NCI-H1436 (cell line): ENCODE measurements around the gene GNG8.

Source experiments
- DNase-seq: peaks from one replicate; lab custom pipeline; 2025; lab: John Stamatoyannopoulos, UW

Gene GNG8

GRCh38 chr19:46635920-46636761 is at the start of gene GNG8:
Gene GNG8 (minus strand): TSS chr19:46636202. CDS start chr19:46634682, 1,520 bp downstream.
- DNase-seq = no peak

- DNase-seq = no peak
These were observed 49.2 kb upstream of the GNG8 start for GRCh38 chr19:46685189-46685588.

- DNase-seq = no peak
These were observed 42.2 kb upstream of the GNG8 start for GRCh38 chr19:46678110-46678732.

GRCh38 chr19:46674416-46675178 is 38.6 kb upstream of the GNG8 start:
- DNase-seq = no peak

- DNase-seq = no peak
These were observed 34.8 kb upstream of the GNG8 start for GRCh38 chr19:46670813-46671212.

DNA sequence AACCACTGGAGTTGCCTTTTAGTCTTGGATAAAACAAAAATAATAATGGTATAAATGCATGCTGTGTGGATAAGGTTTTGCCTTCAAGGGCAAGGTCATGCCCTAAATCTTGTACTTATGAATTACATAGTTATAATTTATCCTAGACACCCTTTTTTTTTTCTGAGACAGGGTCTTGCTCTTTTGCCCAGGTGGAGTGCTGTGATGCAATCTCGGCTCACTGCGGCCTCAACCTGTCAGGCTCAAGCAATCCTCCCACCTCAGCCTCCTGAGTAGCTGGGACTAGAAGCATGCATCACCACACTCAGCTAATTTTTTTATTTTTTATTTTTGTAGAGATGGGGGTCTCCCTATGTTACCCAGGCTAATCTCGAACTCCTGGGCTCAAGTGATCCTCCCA is 32.7 kb upstream of the GNG8 start:
- DNase-seq = no peak

DNA sequence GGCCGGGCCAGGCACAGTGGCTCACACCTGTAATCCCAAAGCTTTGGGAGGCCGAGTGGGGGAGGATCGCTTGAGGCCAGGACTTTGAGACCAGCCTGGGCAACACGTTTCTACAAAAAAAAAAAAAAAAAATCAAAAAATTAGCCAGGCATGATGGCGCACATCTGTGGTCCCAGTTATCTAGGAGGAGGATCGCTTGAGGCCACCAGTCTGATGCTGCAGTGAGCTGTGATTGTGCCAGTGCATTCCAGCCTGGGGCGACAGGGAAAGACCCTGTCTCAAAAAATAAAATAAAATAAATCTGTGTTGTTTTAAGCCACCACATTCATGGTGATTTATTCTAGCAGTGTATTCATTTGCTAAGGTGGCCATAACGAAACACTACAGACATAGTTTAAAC is 29.1 kb upstream of the GNG8 start:
- DNase-seq = no peak

- DNase-seq = peak; percentile 85
These were observed 26.0 kb upstream of the GNG8 start for GRCh38 chr19:46661735-46662592.

DNA sequence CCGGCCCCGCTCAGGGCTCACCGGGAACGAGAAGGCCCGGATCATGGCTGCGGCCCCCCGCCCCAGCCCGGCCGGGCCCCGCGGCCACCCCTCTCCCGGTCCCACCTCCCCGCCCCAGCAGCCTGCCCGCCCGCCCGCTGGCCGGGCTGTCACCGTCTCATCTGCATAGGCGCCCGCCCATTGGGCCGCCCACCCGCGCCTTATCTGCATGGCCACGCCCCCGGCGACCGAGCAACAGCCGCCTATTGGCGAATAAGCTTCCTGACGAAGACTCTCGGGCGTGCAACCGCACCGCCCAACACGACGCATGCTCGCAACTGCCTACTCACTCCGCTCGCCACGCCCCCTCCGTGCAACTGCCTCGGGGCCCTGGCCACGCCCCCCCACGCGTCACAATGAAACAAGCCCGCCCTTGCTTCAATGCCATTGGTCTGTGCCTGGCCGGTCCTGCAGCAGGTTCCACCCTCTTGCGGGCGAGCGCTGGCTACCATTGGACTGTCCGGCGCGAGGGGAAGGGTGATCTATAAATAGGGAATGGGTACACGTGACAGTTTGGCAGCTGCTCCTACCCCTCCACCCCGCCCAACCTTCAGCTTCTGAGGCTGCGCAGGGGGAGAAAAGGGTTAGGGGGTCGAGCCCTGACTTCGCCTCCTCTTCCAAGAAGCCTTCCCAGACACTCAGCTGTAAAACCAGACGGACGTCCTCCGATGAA is 25.2 kb upstream of the GNG8 start, which contains the start of gene DACT3:
DACT3 (minus strand) TSS at position 163 of the 712 bp plus-strand sequence; CDS start at position 45, 118 bp downstream.
- peak; percentile 100 for DNase-seq

DNA sequence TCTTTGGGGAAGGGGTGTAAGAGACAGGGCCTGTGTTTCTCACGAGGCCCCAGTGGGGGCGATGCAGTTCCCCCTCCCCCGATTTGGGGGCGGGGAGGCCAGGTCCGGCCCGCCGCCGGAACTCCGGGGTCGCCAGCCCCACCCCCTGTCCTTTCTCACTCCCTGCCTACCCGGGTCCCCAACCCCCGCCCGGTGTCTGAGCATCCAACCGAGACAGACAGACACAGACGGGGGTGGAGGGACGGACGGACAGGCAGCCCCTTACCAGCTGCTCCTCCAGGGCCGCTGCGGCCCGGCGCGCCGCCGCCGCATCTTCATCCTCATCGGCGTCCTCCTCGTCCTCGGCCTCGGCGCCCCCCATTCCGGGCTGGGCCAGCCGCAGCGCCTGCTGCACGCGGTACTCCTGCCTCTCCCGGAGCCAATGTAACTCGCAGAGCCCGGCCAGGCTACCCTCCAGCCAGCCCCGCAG is 24.6 kb upstream of the GNG8 start:
- DNase-seq = no peak

- no peak for DNase-seq
These were observed 24.1 kb upstream of the GNG8 start for GRCh38 chr19:46660008-46660517.

- no peak for DNase-seq
These were observed 23.4 kb upstream of the GNG8 start for GRCh38 chr19:46659151-46660007.

DNA sequence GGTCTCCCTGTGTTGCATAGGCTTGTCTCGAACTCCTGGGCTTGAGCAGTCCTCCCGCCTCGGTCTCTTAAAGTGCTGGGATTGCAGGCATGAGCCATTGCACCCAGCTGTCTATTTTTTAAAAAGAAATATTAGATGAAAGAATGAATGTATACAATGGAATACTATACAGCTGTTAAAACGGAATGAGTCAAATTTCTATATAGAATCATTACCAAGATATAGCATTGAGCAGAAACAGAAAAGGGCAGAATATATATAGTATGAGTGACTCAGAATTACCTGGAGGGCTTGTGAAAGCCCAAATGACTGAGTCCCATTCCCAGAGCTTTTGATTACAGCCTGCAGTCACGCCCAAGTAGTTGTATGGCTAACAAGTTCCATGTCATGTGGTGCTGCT is 20.5 kb upstream of the GNG8 start:
- no peak for DNase-seq

DNA sequence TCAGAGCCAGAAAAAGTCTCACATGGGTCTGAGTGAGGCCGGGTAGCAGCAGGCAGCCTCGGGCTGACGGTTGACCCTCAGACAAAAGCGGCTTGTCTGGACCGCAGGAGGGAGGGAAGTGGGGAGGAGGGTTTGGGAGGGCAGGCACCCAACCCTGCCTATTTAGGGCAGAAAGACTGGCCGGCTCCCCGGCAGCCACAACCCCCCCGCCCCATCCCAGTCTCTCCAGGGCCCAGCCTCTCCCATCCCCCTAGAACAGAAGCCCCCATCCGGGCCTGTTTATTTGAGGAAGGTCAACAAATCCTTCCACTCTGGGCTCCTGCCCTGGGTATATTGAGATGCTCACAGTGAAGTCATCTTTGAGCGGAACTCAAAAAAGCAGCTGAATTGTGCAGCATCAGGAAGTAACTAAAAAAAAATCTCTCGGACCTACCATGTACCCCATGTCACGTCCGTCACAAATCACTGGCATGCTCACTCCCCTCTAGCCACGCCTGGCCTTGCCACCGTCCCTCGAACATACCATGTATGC is 18.7 kb upstream of the GNG8 start:
- no peak for DNase-seq

DNA sequence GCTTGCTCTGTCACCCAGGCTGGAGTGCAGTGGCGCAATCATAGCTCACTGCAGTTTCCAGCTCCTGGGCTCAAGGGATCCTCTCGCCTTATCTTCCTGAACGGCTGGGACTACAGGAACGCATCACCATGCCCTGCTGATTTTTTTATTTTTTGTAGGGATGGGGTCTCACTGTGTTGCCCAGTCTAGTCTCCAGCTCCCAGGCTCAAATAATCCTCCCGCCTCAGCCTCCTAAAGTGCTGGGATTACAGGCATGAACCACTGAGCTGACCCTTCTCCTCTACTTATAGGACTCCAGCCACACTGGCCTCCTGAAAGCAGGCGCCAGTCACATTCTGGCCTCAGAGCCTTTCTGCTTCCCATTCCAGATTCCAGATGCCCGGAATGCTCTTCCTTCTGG is 14.4 kb upstream of the GNG8 start:
- no peak for DNase-seq

- no peak for DNase-seq
These were observed 13.3 kb upstream of the GNG8 start for GRCh38 chr19:46648961-46649960.

DNA sequence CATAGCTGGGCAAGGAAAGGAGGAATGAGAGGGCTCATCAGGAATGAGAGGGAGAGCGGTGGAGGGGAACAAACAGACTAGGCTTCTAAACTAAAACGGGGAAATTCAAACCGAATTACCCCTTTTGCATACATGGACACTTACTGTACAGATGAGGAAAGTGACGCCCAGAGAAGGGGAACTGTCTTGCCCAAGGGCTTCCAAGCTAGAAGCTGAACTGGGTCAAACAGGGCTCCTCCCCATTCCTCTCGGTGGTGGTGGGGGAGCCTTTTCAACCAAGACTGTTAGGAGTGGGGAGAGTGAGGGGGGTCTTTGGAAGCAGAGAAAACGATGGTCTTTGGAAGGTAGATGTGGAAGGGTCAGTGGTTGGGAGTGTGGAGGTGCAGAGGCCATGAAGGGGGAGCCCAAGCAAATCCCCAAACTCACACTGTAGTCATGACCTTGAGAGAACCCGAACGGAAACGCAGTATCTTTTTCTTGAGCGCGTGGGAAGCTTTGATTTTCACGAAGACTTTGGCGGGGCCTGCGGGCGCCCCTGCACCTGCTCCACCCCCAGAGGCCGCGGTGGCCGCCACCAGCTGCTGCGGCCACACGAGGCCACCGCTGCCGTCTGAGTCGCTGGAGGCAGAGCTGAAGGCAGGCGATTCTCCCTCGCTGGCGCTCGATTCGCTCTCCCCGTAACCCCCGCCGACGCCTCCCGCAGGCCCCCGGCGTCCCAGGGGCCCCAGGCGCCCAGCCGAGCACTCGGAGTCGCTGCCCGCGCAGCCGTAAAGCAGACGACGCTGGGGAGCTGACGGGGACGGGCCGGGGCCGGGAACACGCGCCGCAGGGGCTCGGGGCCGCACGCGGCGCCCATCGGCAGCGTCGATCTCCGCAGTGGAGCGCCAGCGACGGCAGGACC is 12.3 kb upstream of the GNG8 start:
- no peak for DNase-seq
